Ascending aorta (tissue), 2 donors: Measurements from ENCODE around the gene VILL. TPM values are rescaled to one million over a fixed set of nuclear protein-coding genes. Genes with fewer than 3 reads are reported as not detected.
A peak's percentile ranks its signal among the peaks of the same experiment; 100 is the strongest.

ENCODE experiments used
- DNase-seq, 2 donors: peaks; one replicate each; pipeline ENCODE4 v3.0.0-alpha.2; 2019; ENCODE audit warnings: low spot score in 2 of 2
- H3K27ac ChIP-seq, 2 donors: fragments of 200-600 bp; sonication (generic); one replicate each; pipeline ENCODE4 v1.5.1; 2016 to 2017; ENCODE audit warnings: mild to moderate bottlenecking in 1 of 2
- H3K27me3 ChIP-seq: fragments of 200-600 bp; sonication (generic); one replicate; pipeline ENCODE4 v1.5.1; 2017
- H3K36me3 ChIP-seq, 2 donors: fragments of 200-600 bp; sonication (generic); one replicate each; pipeline ENCODE4 v1.5.1; 2016
- H3K4me1 ChIP-seq, 2 donors: fragments of 200-600 bp; sonication (generic); one replicate each; pipeline ENCODE4 v1.5.1; 2016 to 2017; ENCODE audit warnings: mild to moderate bottlenecking in 1 of 2
- H3K4me3 ChIP-seq, 2 donors: fragments of 200-600 bp; sonication (generic); one replicate each; pipeline ENCODE4 v1.5.1; 2016 to 2017; ENCODE audit warnings: mild to moderate bottlenecking in 1 of 2
- H3K9me3 ChIP-seq, 2 donors: fragments of 200-600 bp; sonication (generic); one replicate each; pipeline ENCODE4 v1.5.1; 2016
- CTCF ChIP-seq, 3 experiments: fragments of 200-600 bp in 2 of 3; fragments of 450-650 bp in 1 of 3; sonication (generic) in 2 of 3; IDR thresholded peaks; one replicate each; pipeline ENCODE4 v1.5.1; 2016 to 2019; ENCODE audit warnings: antibody characterized with exemption in 3 of 3, mild to moderate bottlenecking in 1 of 3, moderate library complexity in 1 of 3
- intact Hi-C: fragments of 100-400 bp; cut with DNase I; formaldehyde crosslinking; loops from one replicate; pipeline ENCODE4 v1.15.1; 2023
- total RNA-seq: library from RNA; depleted of rRNA; stranded (reverse); fragments of >200 nt; gene quantifications from one replicate; pipeline ENCODE4 v1.1.0, GENCODE V29; 2016

Gene VILL
- total RNA-seq, 1 donor from 2014 or later = 6.3 TPM

DNA sequence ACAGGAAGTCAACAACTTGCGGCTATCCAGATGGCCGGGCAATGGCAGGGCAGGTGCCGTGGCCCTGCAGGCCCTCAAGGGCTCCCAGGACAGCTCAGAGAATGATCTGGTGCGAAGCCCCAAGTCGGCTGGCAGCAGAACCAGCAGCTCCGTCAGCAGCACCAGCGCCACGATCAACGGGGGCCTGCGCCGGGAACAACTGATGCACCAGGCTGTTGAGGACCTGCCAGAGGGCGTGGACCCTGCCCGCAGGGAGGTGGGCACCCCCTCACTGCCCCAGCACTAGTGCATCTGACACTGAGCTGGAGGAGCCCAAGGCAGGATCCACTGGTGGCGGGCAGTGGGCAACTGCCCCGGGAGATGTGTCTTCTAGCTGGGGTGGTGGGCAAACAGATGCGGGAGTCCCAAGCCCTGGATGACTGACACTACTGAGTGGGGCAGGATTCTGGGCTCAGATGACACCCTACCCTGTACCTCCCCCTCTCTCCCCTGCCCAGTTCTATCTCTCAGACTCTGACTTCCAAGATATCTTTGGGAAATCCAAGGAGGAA lies 15.9 kb downstream of the VILL start:
- Histone ChIP-seq H3K4me1 (peaks cover 0 to 4% of the 10 kb centered on the region in 2 donors), H3K9me3 (no peaks in the 10 kb centered on the region), H3K36me3 (peaks cover 46 to 51% of the 10 kb centered on the region in 2 donors), H3K4me3 (no peak overlapping the region), H3K27ac (no peak overlapping the region), H3K27me3 (no peaks in the 10 kb centered on the region)
- no peak for DNase-seq
- TF ChIP-seq CTCF (IDR thresholded peaks at IDR 0.05) = no peak
- intact Hi-C loops = no loop called here

DNA sequence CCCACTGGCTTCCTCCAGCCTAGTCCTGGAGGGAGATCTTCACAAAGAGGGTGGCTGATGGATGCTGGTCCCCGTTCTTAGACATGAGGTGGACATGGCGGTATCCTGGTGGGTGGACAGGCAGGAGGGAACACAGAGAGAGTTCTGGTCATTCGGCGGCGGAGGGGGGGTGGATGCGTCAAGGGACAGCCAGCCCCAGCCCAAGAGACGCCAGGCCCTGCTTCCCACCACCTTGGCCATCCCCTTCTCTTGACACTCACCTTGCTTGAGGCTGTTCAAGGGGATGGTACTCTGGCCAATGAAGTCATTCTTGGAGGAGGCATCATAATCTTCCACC lies 17.1 kb downstream of the VILL start:
- Histone ChIP-seq H3K4me1 (peaks cover 0 to 4% of the 10 kb centered on the region in 2 donors), H3K27me3 (no peaks in the 10 kb centered on the region), H3K9me3 (no peaks in the 10 kb centered on the region), H3K27ac (no peak overlapping the region), H3K4me3 (no peak overlapping the region), H3K36me3 (peaks cover 50 to 57% of the 10 kb centered on the region in 2 donors)
- intact Hi-C loops = no loop called here
- no peak for DNase-seq
- no peak for TF ChIP-seq CTCF (IDR thresholded peaks at IDR 0.05)

DNA sequence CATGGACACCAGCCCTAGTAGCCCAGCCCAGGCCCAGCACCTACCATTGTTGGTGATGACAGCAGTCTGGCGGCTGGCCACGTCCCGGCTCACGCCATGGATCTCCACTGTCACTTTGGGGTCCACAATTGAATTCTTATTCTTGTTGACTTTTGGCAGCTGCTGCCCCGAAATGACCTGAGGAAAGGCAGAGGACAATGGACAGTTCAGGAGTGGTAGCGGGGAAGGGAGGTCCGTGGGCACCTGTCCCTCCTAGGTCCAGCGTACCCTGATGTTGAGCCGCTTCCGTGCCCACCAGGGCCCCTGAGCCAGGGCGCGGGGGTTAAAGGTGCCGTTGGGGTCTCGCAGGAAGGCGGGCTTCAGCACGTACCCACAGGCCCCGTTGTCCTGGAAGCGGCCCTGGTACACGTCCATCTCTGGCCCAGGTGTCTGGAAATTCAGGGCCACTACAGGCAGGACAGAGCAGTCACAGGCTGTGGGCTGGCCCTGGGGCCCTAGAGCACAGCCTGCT lies 17.7 kb downstream of the VILL start:
- H3K4me1 ChIP-seq = peaks cover 0 to 4% of the 10 kb centered on the region in 2 donors
- intact Hi-C loops = no loop called here
- H3K36me3 ChIP-seq = peaks cover 52 to 60% of the 10 kb centered on the region in 2 donors
- H3K27ac ChIP-seq = no peak overlapping the region
- no peak overlapping the region for H3K4me3 ChIP-seq
- no peaks in the 10 kb centered on the region for H3K27me3 ChIP-seq
- no peak for DNase-seq
- no peaks in the 10 kb centered on the region for H3K9me3 ChIP-seq
- TF ChIP-seq CTCF (IDR thresholded peaks at IDR 0.05) = no peak

- Histone ChIP-seq H3K4me1 (peaks cover 0 to 2% of the 10 kb centered on the region in 2 donors), H3K27ac (no peak overlapping the region), H3K4me3 (no peak overlapping the region), H3K9me3 (no peaks in the 10 kb centered on the region), H3K36me3 (peaks cover 52 to 67% of the 10 kb centered on the region in 2 donors), H3K27me3 (no peaks in the 10 kb centered on the region)
- intact Hi-C loops = no loop called here
- no peak for DNase-seq
- TF ChIP-seq CTCF (IDR thresholded peaks at IDR 0.05) = peak in 1 of 3 experiments; percentile 3
Measured at GRCh38 chr3:38008971-38009580, 18.5 kb downstream of the VILL start.

- no peak for TF ChIP-seq CTCF (IDR thresholded peaks at IDR 0.05)
- intact Hi-C loops = no loop called here
- Histone ChIP-seq H3K9me3 (no peaks in the 10 kb centered on the region), H3K4me3 (no peak overlapping the region), H3K27me3 (no peaks in the 10 kb centered on the region), H3K4me1 (no peaks in the 10 kb centered on the region), H3K27ac (no peak overlapping the region), H3K36me3 (peaks cover 59 to 75% of the 10 kb centered on the region in 2 donors)
- no peak for DNase-seq
Measured at GRCh38 chr3:38009807-38010591, 19.4 kb downstream of the VILL start.
